ENCODE measurements around the gene ATP5MK.
"Not testable (repeated sequence)": the region's sequence is repeated elsewhere in the genome, so short reads cannot be mapped to it uniquely, and the experiment has no call there.

The ATP5MK gene

GRCh38 chr10:103395754-103396066 lies 565 bp downstream of the ATP5MK start:
- no peak for DNase-seq

- DNase-seq = no peak
Measured at GRCh38 chr10:103394180-103394579, 2.1 kb downstream of the ATP5MK start.

GRCh38 chr10:103382769-103383168 lies 13.5 kb downstream of the ATP5MK start:
- no peak for DNase-seq

DNA sequence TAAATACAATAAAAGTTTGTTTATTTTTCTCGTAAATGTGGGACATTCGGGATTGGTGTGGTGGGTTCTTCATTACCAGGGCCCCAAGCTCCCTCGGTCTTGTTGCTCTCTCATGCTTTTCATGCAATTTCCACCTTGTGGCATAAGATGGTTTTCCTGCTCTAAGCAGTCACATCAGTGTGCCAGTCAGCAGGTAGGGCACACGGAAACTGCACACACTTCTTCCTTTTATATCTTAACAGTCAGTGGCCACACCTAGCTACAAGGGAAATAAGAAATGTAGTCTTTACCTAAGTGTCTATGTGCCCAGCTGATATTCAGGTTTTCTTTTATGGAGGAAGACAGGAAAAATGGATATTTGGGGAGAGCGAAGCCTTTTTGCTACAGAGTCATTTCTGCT lies 22.0 kb downstream of the ATP5MK start:
- no peak for DNase-seq

DNA sequence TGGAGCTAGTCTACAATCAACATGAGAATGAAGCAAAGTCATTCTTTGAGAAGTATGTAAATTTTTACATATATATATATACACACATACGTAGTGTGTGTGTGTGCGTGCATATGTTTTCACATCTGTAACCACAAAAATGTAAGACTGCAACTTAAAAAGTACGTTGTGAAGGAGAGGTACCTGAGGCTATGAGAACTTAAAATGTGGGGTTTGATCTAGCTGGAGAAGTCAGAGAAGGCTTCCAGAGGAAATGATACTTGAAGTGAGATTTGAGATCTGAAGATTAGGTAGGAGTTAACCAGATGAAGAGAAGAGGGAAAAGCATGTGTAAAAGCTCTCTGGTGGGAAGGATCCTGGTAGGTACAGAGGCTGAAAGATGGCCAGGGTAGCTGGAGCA lies 22.7 kb downstream of the ATP5MK start:
- no peak for DNase-seq

DNA sequence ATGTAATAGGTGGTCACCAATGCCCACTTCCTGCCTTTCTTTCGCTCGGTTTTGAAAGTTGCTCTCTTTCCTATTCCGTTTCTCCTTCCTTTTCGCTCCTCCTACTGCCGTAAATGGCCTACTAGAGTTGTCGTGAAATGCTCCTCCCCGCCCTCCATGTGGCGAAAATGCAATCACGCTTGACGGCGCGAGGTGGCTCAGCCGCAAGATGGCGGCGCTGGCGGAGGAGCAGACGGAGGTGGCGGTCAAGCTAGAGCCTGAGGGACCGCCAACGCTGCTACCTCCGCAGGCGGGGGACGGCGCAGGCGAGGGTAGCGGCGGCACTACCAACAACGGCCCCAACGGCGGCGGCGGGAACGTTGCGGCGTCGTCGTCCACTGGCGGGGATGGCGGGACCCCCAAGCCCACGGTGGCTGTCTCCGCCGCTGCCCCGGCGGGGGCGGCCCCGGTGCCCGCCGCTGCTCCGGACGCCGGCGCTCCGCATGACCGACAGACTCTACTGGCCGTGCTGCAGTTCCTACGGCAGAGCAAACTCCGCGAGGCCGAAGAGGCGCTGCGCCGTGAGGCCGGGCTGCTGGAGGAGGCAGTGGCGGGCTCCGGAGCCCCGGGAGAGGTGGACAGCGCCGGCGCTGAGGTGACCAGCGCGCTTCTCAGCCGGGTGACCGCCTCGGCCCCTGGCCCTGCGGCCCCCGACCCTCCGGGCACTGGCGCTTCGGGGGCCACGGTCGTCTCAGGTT lies 28.3 kb downstream of the ATP5MK start, which contains the start of gene TAF5:
Gene TAF5 (plus strand): TSS at position 195 of the 737 bp plus-strand sequence. CDS start 14 bp downstream, at position 209.
- DNase-seq = peak; percentile 82

- DNase-seq = no peak
Measured at GRCh38 chr10:103367379-103367781, 28.9 kb downstream of the ATP5MK start.

GRCh38 chr10:103360791-103361190 lies 35.5 kb downstream of the ATP5MK start:
- not testable (repeated sequence) for DNase-seq

- not testable (repeated sequence) for DNase-seq
Measured at GRCh38 chr10:103359493-103359892, 36.8 kb downstream of the ATP5MK start.

GRCh38 chr10:103355906-103356599 lies 40.2 kb downstream of the ATP5MK start:
- no peak for DNase-seq

- not testable (repeated sequence) for DNase-seq
Measured at GRCh38 chr10:103354567-103354966, 41.7 kb downstream of the ATP5MK start.

- DNase-seq = no peak
Measured at GRCh38 chr10:103353281-103353680, 43.0 kb downstream of the ATP5MK start.

GRCh38 chr10:103350517-103351260 lies 45.6 kb downstream of the ATP5MK start, which contains the start of gene PCGF6:
Gene PCGF6, minus strand, starts transcription at chr10:103351140. Its CDS starts 74 bp downstream, at chr10:103351066.
- DNase-seq = peak; percentile 21

- no peak for DNase-seq
Measured at GRCh38 chr10:103350175-103350516, 46.1 kb downstream of the ATP5MK start.
